Measurements from ENCODE around the gene TTLL12.

- no peak for TF ChIP-seq EZH2phosphoT487 (IDR thresholded peaks at IDR 0.05; ENCODE audit: insufficient read depth, low read depth)
- TF ChIP-seq EZH2 (IDR thresholded peaks at IDR 0.05; ENCODE audit: insufficient read depth, poor library complexity, severe bottlenecking): no peak
Observed at GRCh38 chr22:43183496-43184277, 3.2 kb downstream of the TTLL12 start.
